ENCODE results near the gene NUP133.

The NUP133 gene

DNA sequence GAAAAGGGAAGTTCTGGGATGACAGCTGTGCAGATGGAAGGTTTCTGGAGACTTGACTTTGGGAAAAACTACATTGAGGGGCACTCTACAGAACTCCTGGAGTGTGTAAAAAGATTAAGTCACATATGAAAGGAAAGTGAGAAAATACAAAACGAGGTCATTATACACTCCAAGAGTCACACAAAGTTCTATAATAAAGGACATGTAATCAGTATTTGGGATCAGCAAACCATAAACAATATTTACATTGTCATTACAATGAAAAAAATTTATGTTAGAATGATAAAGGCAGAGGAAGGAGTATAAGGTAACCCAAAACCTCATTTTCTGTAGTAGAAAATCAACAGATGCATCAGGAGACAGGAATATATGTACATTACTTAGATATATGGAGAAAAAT lies 22.8 kb downstream of the NUP133 start:
- H3K4me2 ChIP-seq (ENCODE audit: low read depth, low read length, poor library complexity, severe bottlenecking): no peak overlapping the region
- no peaks in the 10 kb centered on the region for H3K27me3 ChIP-seq (ENCODE audit: low read length)
- peaks cover 33% of the 10 kb centered on the region; the same call in 1 of the 2 replicates for H3K36me3 ChIP-seq (ENCODE audit: low read length)
- H3K9me2 ChIP-seq (replicated peaks; ENCODE audit: insufficient read depth, low read length): no peaks in the 10 kb centered on the region
- no peaks in the 10 kb centered on the region for H4K20me1 ChIP-seq (ENCODE audit: low read depth, low read length)
- H3K9me3 ChIP-seq (ENCODE audit: insufficient read depth, low read length): no peaks in the 10 kb centered on the region
- H3K4me3 ChIP-seq (ENCODE audit: insufficient read depth, low read length, poor library complexity, severe bottlenecking): no peak overlapping the region
- TF ChIP-seq CTCF (IDR thresholded peaks at IDR 0.05; ENCODE audit: insufficient read depth, low read length, poor library complexity, severe bottlenecking) (no peak), EZH2phosphoT487 (conservative IDR thresholded peaks at IDR 0.05; ENCODE audit: low read length) (no peak)
- H3K27ac ChIP-seq (ENCODE audit: low read depth, low read length): no peak overlapping the region
- H3K9ac ChIP-seq (ENCODE audit: low read length): no peak overlapping the region
- H2AFZ ChIP-seq (ENCODE audit: low read depth, low read length, severe bottlenecking): no peak overlapping the region
- no peaks in the 10 kb centered on the region for H3F3A ChIP-seq (ENCODE audit: insufficient read depth)
- H3K79me2 ChIP-seq (ENCODE audit: insufficient read depth, low read length): no peaks in the 10 kb centered on the region

- Histone ChIP-seq H3K4me3 (ENCODE audit: insufficient read depth, low read length, poor library complexity, severe bottlenecking) (no peak overlapping the region), H3K9ac (ENCODE audit: low read length) (no peak overlapping the region), H3F3A (ENCODE audit: insufficient read depth) (no peaks in the 10 kb centered on the region), H3K27me3 (ENCODE audit: low read length) (no peaks in the 10 kb centered on the region), H3K9me3 (ENCODE audit: insufficient read depth, low read length) (no peaks in the 10 kb centered on the region), H3K9me2 (replicated peaks; ENCODE audit: insufficient read depth, low read length) (no peaks in the 10 kb centered on the region), H4K20me1 (ENCODE audit: low read depth, low read length) (no peaks in the 10 kb centered on the region), H3K36me3 (ENCODE audit: low read length) (peaks cover 21% of the 10 kb centered on the region), H3K4me2 (ENCODE audit: low read depth, low read length, poor library complexity, severe bottlenecking) (no peak overlapping the region), H3K79me2 (ENCODE audit: insufficient read depth, low read length) (no peaks in the 10 kb centered on the region), H3K27ac (ENCODE audit: low read depth, low read length) (no peak overlapping the region), H2AFZ (ENCODE audit: low read depth, low read length, severe bottlenecking) (no peak overlapping the region)
- TF ChIP-seq EZH2phosphoT487 (conservative IDR thresholded peaks at IDR 0.05; ENCODE audit: low read length): no peak
- no peak for TF ChIP-seq CTCF (IDR thresholded peaks at IDR 0.05; ENCODE audit: insufficient read depth, low read length, poor library complexity, severe bottlenecking)
These were observed 25.6 kb downstream of the NUP133 start for GRCh38 chr1:229482511-229482910.

DNA sequence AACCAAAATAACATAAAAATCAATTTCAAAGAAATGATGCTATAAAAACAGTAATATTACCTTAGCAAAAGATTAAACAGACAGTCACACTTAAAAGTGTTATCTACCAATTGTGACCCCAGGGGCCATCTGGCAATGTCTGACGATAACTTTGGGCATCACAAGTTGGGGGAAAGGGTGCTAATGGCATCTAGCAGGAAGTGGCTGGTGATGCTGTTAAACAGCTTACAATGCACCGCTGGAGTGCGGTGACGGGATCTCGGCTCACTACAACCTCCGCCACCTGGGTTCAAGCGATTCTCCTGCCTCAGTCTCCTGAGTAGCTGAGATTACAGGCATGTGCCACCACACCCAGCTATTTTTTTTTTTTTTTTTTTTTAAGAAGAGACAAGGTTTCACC lies 27.6 kb downstream of the NUP133 start:
- Histone ChIP-seq H3K79me2 (ENCODE audit: insufficient read depth, low read length) (no peaks in the 10 kb centered on the region), H3K9ac (ENCODE audit: low read length) (no peak overlapping the region), H3K9me3 (ENCODE audit: insufficient read depth, low read length) (no peaks in the 10 kb centered on the region), H3K4me2 (ENCODE audit: low read depth, low read length, poor library complexity, severe bottlenecking) (peak overlapping the region; percentile 27), H3K4me3 (ENCODE audit: insufficient read depth, low read length, poor library complexity, severe bottlenecking) (no peak overlapping the region), H3K27me3 (ENCODE audit: low read length) (no peaks in the 10 kb centered on the region), H3F3A (ENCODE audit: insufficient read depth) (no peaks in the 10 kb centered on the region), H4K20me1 (ENCODE audit: low read depth, low read length) (no peaks in the 10 kb centered on the region), H2AFZ (ENCODE audit: low read depth, low read length, severe bottlenecking) (no peak overlapping the region), H3K36me3 (ENCODE audit: low read length) (peaks cover 19% of the 10 kb centered on the region), H3K27ac (ENCODE audit: low read depth, low read length) (peak overlapping the region; percentile 36; the same call in 1 of the 2 replicates), H3K9me2 (replicated peaks; ENCODE audit: insufficient read depth, low read length) (no peaks in the 10 kb centered on the region)
- TF ChIP-seq CTCF (IDR thresholded peaks at IDR 0.05; ENCODE audit: insufficient read depth, low read length, poor library complexity, severe bottlenecking) (no peak), EZH2phosphoT487 (conservative IDR thresholded peaks at IDR 0.05; ENCODE audit: low read length) (no peak)
